OCI-LY7 (cell line): Measurements from ENCODE around the gene KRTAP12-2.

Experiments
- CTCF ChIP-seq: fragments of 200-600 bp; sonication (generic); conservative IDR thresholded peaks from 2 replicates; pipeline ENCODE4 v1.5.1; 2014; ENCODE audit warnings: mild to moderate bottlenecking, antibody characterized with exemption, low read length, moderate library complexity, mixed read lengths
- EZH2phosphoT487 ChIP-seq: fragments of 200-600 bp; sonication (generic); IDR thresholded peaks from 2 replicates; pipeline ENCODE4 v1.6.1; 2018; ENCODE audit warnings: low read depth, borderline replicate concordance, mild to moderate bottlenecking, mixed run types, antibody characterized with exemption, low read length, moderate library complexity, mixed read lengths

GRCh38 chr21:44677881-44678280 lies 11.2 kb upstream of the KRTAP12-2 start:
- TF ChIP-seq CTCF = no peak
- TF ChIP-seq EZH2phosphoT487 = no peak
